Prostate gland (tissue), 2 donors: ENCODE measurements around the gene B3GALT4. TPM values are rescaled to one million over a fixed set of nuclear protein-coding genes. Genes with fewer than 3 reads are reported as not detected.

Source experiments
- DNase-seq: peaks from one replicate; pipeline ENCODE4 v3.0.0-alpha.2; 2019; ENCODE audit warnings: low spot score
- H3K27ac ChIP-seq, 2 donors: fragments of 200-600 bp; sonication (generic); 2 replicates each; pipeline ENCODE4 v1.5.1; 2017 to 2019
- H3K27me3 ChIP-seq: fragments of 200-600 bp; sonication (generic); replicated peaks from 2 replicates; pipeline ENCODE4 v1.5.1; 2019; ENCODE audit not compliant: insufficient read depth
- H3K36me3 ChIP-seq, 2 donors: fragments of 200-600 bp; sonication (generic); 1 replicate in 1 of 2; 2 replicates in 1 of 2; pipeline versions ENCODE4 v1.5.1 to v1.8.1; 2017 to 2019
- H3K4me1 ChIP-seq: fragments of 200-600 bp; sonication (generic); replicated peaks from 2 replicates; pipeline ENCODE4 v1.5.1; 2019
- H3K4me3 ChIP-seq, 2 donors: fragments of 200-600 bp; sonication (generic); 2 replicates each; pipeline ENCODE4 v1.5.1; 2017 to 2019
- H3K9me3 ChIP-seq: fragments of 200-600 bp; sonication (generic); 2 replicates; pipeline ENCODE4 v1.5.1; 2017
- POLR2A ChIP-seq: fragments of 450-650 bp; IDR thresholded peaks from one replicate; pipeline ENCODE4 v1.6.1; 2016; ENCODE audit warnings: antibody characterized with exemption, mild to moderate bottlenecking
- POLR2AphosphoS5 ChIP-seq: sonication (generic); formaldehyde crosslinking; IDR thresholded peaks from one replicate; pipeline ENCODE4 v1.6.1; 2017; ENCODE audit warnings: antibody characterized with exemption
- WGBS: methylation state at CpG from one replicate; pipeline ENCODE4 v1.1.5; 2018; 5-methylcytosine and 5-hydroxymethylcytosine counted together
- intact Hi-C: fragments of 100-400 bp; cut with DNase I; formaldehyde crosslinking; loops from one replicate; pipeline ENCODE4 v1.14.2; 2022
- total RNA-seq, 2 donors: library from RNA; depleted of rRNA; stranded (reverse); fragments of >200 nt; gene quantifications; one replicate each; pipeline ENCODE4 v1.1.0, GENCODE V29; 2016
- TF ChIP-seq, protein P1 (sequence below), 4 experiments: fragments of 200-600 bp in 2 of 4; fragments of 450-650 bp in 2 of 4; sonication (generic) in 2 of 4; IDR thresholded peaks; 1 replicate in 3 of 4; 2 replicates in 1 of 4; pipeline ENCODE4 v1.5.1; 2016 to 2019; ENCODE audit warnings: antibody characterized with exemption in 4 of 4, mild to moderate bottlenecking in 2 of 4, moderate library complexity in 2 of 4

The B3GALT4 gene
- total RNA-seq, 2 donors from 2014 or later = 15.8 to 21.4 TPM

DNA sequence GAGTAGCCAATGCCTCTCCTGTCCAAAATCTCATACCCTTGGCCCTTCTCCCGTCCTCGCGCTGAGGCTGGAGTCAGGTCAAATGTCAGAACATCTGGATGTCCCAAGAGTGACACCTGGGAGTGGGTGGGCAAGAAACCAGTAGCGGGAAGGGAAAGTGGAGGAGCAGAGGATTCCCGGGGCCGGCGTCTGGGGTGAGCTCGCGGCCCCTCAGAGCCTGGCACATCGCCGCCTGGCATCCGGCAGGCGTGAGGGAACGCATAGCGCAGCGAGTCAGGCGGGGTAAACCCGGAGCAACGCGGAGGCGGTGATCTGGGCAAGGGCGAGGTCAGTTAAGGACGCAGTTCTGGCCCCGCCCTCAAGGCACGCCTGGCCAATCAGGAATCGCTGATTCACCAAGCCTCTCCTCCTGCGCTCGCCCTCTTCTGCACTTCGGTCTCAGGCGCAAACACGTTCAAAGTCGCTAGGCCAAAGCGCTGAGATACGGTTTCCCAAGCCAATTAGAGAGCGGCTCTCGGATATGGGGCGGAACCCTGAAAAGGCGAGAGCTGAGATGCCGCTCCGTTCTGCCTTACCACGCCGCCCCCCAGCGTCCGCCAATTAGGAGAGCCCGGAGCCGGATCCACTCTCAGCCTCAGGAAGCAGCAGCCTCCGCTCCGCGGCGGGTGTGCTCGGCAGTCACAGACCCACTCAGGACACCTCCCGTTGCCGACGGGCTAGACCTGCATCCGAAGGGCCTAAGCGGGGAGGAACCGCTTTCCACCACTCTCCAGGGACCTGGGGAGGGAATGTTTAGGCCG lies 27.8 kb upstream of the B3GALT4 start:
- Histone ChIP-seq H3K27ac (peak overlapping the region; percentile 88 to 91), H3K4me1 (no peaks in the 10 kb centered on the region), H3K9me3 (no peaks in the 10 kb centered on the region), H3K27me3 (no peaks in the 10 kb centered on the region), H3K4me3 (peak overlapping the region; percentile 41 to 44), H3K36me3 (no peaks in the 10 kb centered on the region)
- TF ChIP-seq POLR2A = peak; percentile 78
- TF ChIP-seq POLR2AphosphoS5 = peak; percentile 98
- TF ChIP-seq, protein P1, sequence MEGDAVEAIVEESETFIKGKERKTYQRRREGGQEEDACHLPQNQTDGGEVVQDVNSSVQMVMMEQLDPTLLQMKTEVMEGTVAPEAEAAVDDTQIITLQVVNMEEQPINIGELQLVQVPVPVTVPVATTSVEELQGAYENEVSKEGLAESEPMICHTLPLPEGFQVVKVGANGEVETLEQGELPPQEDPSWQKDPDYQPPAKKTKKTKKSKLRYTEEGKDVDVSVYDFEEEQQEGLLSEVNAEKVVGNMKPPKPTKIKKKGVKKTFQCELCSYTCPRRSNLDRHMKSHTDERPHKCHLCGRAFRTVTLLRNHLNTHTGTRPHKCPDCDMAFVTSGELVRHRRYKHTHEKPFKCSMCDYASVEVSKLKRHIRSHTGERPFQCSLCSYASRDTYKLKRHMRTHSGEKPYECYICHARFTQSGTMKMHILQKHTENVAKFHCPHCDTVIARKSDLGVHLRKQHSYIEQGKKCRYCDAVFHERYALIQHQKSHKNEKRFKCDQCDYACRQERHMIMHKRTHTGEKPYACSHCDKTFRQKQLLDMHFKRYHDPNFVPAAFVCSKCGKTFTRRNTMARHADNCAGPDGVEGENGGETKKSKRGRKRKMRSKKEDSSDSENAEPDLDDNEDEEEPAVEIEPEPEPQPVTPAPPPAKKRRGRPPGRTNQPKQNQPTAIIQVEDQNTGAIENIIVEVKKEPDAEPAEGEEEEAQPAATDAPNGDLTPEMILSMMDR (IDR thresholded peaks at IDR 0.05) = peak in 2 of 4 experiments; percentile 31 to 56
- peak; percentile 98 for DNase-seq
- WGBS = 1% methylated on average over 39 of the region's 58 CpGs
- intact Hi-C loops = loop anchor here (1.0 to 10.0 kb wide), 4 partner anchors 48 to 234 kb away; partner anchors contain the start of genes RXRB and SLC39A7

DNA sequence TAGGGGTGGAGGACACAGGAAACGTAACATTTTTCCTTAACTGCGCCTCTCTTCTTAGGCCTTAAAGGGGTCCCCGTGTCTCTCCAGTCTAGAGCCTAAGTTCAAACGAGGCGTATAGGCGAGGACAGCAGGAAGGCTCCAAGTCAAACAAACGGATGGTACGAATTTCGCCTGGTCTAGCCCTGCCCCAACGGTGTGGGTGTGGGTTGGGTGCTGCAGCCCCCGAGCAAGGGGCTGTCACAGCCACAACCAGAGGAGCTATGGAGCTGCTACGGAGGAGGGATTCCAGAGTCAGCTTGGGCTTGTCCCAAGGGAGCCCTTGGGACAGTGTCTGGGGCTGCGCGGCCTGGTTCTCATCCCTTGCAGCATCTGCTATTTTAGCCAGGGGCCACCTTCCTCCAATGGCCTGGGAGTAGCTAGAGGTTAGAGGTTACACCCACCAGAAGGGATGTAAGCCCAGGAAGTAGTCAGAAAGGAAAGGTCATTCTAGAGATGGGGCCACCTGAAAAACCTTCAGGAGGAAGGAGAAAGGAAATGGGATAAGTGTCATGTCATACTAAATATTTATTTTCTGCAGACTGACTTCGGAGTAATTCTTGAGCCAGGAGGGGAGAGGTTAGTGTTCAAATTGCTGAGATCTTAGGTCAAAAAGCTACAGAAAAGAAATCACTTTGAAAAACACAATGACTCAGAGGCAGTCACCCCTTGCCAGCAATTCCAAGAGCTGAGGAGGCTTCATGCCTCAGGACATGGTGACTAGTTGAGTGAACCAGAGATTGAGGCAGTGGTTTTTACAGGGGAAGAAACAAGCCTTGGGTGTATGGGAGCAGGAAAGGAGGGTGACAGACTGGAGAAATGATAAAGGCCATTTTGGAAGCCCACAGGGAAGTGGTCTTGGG lies 26.9 kb upstream of the B3GALT4 start:
- Histone ChIP-seq H3K4me1 (no peaks in the 10 kb centered on the region), H3K36me3 (no peaks in the 10 kb centered on the region), H3K9me3 (no peaks in the 10 kb centered on the region), H3K27me3 (no peaks in the 10 kb centered on the region), H3K4me3 (peak overlapping the region; percentile 41 to 44), H3K27ac (peak overlapping the region; percentile 88 to 91)
- 10% methylated on average over 15 of the region's 15 CpGs for WGBS
- intact Hi-C loops = loop anchor here (2.0 to 10.0 kb wide), 3 partner anchors 49 to 235 kb away; partner anchors contain the start of genes RXRB and SLC39A7
- DNase-seq = no peak
- TF ChIP-seq POLR2AphosphoS5 = no peak
- TF ChIP-seq, protein P1 (IDR thresholded peaks at IDR 0.05) = no peak
- no peak for TF ChIP-seq POLR2A

DNA sequence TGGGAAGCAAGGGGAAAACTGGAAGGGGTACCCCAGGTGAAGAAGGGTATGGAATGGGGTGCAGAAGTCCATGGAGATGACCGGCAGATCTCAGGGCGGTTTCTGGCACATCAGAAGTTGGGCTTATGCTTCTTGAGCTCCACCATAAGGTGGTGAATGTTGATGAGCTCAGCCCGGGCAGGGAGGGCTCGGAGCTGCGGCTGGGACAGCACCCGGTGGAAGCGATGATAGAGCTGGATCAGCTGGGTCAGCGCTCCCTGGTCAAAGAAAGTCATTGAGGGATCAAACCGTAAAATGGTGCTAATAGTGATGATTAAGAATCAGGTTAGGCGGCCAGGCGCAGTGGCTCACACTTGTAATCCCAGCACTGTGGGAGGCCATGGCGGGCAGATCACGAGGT lies 26.2 kb upstream of the B3GALT4 start:
- DNase-seq = no peak
- no peaks in the 10 kb centered on the region for H3K9me3 ChIP-seq
- H3K27me3 ChIP-seq = no peaks in the 10 kb centered on the region
- H3K4me3 ChIP-seq = no peak overlapping the region
- TF ChIP-seq POLR2A (no peak), POLR2AphosphoS5 (no peak)
- TF ChIP-seq, protein P1 (IDR thresholded peaks at IDR 0.05) = no peak
- H3K4me1 ChIP-seq = no peaks in the 10 kb centered on the region
- 89% methylated on average over 13 of the region's 13 CpGs for WGBS
- intact Hi-C loops = no loop called here
- H3K36me3 ChIP-seq = no peaks in the 10 kb centered on the region
- no peak overlapping the region for H3K27ac ChIP-seq

DNA sequence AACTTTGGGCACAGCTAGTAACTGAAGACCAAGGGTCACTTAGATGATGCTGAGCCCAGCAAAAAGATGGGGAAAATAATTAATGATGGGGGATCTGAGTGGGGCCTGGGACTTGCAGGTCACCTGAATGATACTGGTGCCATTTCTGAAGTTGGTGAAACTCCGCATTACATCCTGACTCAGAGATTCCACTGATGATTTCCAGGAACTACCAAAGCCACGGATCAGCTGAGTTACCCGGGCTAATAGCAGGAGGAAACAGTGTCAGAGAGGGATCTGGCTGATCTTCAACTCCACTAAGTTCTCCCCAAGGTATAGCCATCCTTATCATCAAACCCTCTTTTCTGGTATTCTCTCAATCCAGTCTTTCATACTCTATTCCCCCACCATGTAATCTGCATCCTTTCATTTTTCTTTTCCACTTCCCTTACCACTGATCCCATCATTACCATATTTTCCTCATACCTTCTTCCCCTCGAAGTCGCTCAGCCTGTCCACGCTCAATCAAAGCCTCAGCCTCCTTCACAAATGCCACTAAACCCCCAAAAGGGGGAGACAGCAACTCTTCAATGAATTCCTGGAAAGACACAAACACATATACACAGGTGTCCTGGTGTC lies 25.4 kb upstream of the B3GALT4 start:
- 91% methylated on average over 6 of the region's 6 CpGs for WGBS
- Histone ChIP-seq H3K36me3 (no peaks in the 10 kb centered on the region), H3K9me3 (no peaks in the 10 kb centered on the region), H3K27ac (no peak overlapping the region), H3K4me1 (no peaks in the 10 kb centered on the region), H3K27me3 (no peaks in the 10 kb centered on the region), H3K4me3 (no peak overlapping the region)
- no peak for DNase-seq
- no peak for TF ChIP-seq POLR2AphosphoS5
- intact Hi-C loops = no loop called here

- TF ChIP-seq POLR2AphosphoS5 (no peak), POLR2A (no peak)
- TF ChIP-seq, protein P1 (IDR thresholded peaks at IDR 0.05) = no peak
- H3K9me3 ChIP-seq = no peaks in the 10 kb centered on the region
- intact Hi-C loops = no loop called here
- no peaks in the 10 kb centered on the region for H3K36me3 ChIP-seq
- no peak overlapping the region for H3K27ac ChIP-seq
- no peak for DNase-seq
- no peaks in the 10 kb centered on the region for H3K27me3 ChIP-seq
- H3K4me1 ChIP-seq = no peaks in the 10 kb centered on the region
- no peak overlapping the region for H3K4me3 ChIP-seq
Observed at GRCh38 chr6:33252759-33253158, 24.2 kb upstream of the B3GALT4 start.
